HepG2 (cell line): Measurements from ENCODE around the gene OSBPL5. TPM values are rescaled to one million over a fixed set of nuclear protein-coding genes. Genes with fewer than 3 reads are reported as not detected.

Source experiments
- ARNT2 ChIP-seq: sonication (generic); formaldehyde crosslinking; IDR thresholded peaks from 2 replicates; pipeline ENCODE4 v1.8.0; 2022; ENCODE audit warnings: mild to moderate bottlenecking, low read depth, missing genetic modification reagents, moderate library complexity
- BATF2 ChIP-seq: sonication (generic); formaldehyde crosslinking; IDR thresholded peaks from 2 replicates; pipeline ENCODE4 v1.8.0; 2022; ENCODE audit warnings: mild to moderate bottlenecking, missing genetic modification reagents, moderate library complexity
- FLYWCH1 ChIP-seq: sonication (generic); formaldehyde crosslinking; IDR thresholded peaks from 2 replicates; pipeline ENCODE4 v1.8.1; 2023; ENCODE audit warnings: mild to moderate bottlenecking, missing genetic modification reagents
- GATAD1 ChIP-seq: IDR thresholded peaks from 2 replicates; pipeline ENCODE4 v1.6.1; 2016; ENCODE audit warnings: missing genetic modification reagents, missing compliant biosample characterization
- GATAD2A ChIP-seq: IDR thresholded peaks from 2 replicates; pipeline ENCODE4 v1.6.1; 2016
- HMG20B ChIP-seq: conservative IDR thresholded peaks from 2 replicates; pipeline ENCODE4 v1.6.1; 2016; ENCODE audit warnings: missing genetic modification reagents, missing compliant biosample characterization
- HNF4A ChIP-seq: sonication (generic); formaldehyde crosslinking; IDR thresholded peaks from 2 replicates; pipeline ENCODE4 v1.4.0; 2020; ENCODE audit warnings: missing genetic modification reagents
- HNF4G ChIP-seq, 2 experiments: sonication (generic) in 1 of 2; formaldehyde crosslinking in 1 of 2; IDR thresholded peaks; 2 replicates each; pipeline versions ENCODE4 v1.4.0 to v1.6.1; 2011 to 2020; ENCODE audit warnings: borderline replicate concordance in 2 of 2, low read depth in 2 of 2, mild to moderate bottlenecking in 2 of 2, low read length in 1 of 2, missing genetic modification reagents in 1 of 2, moderate library complexity in 1 of 2
- IKZF4 ChIP-seq: sonication (generic); formaldehyde crosslinking; IDR thresholded peaks from 2 replicates; pipeline ENCODE4 v1.5.1; 2020; ENCODE audit warnings: borderline replicate concordance, mild to moderate bottlenecking, low read depth, missing genetic modification reagents; ENCODE audit errors: not compliant biosample characterization
- MAZ ChIP-seq, 2 experiments: sonication (generic) in 1 of 2; formaldehyde crosslinking in 1 of 2; IDR thresholded peaks; 2 replicates each; pipeline versions ENCODE4 v1.5.0 to v1.6.1; 2012 to 2020; ENCODE audit warnings: low read depth in 2 of 2, mild to moderate bottlenecking in 2 of 2, borderline replicate concordance in 1 of 2, improper control_type of control experiment in 1 of 2, low read length in 1 of 2, missing genetic modification reagents in 1 of 2, moderate library complexity in 1 of 2
- SAP130 ChIP-seq: IDR thresholded peaks from 2 replicates; pipeline ENCODE4 v1.6.1; 2016; ENCODE audit warnings: low read depth
- SMAD1 ChIP-seq: sonication (generic); formaldehyde crosslinking; IDR thresholded peaks from 2 replicates; pipeline ENCODE4 v1.4.0; 2020; ENCODE audit warnings: missing genetic modification reagents, low read depth, mild to moderate bottlenecking, borderline replicate concordance
- SOX5 ChIP-seq: IDR thresholded peaks from 2 replicates; pipeline ENCODE4 v1.6.1; 2016; ENCODE audit warnings: borderline replicate concordance
- ZNF10 ChIP-seq: sonication (generic); formaldehyde crosslinking; IDR thresholded peaks from 2 replicates; pipeline ENCODE4 v1.4.0; 2020; ENCODE audit warnings: mild to moderate bottlenecking, low read depth, missing genetic modification reagents, borderline replicate concordance
- ZNF552 ChIP-seq: sonication (generic); formaldehyde crosslinking; IDR thresholded peaks from 2 replicates; pipeline ENCODE4 v1.9.0; 2022; ENCODE audit warnings: missing genetic modification reagents, mild to moderate bottlenecking, borderline replicate concordance
- ZNF687 ChIP-seq: sonication (generic); formaldehyde crosslinking; IDR thresholded peaks from 2 replicates; pipeline ENCODE4 v1.5.1; 2020; ENCODE audit warnings: mild to moderate bottlenecking, missing genetic modification reagents, moderate library complexity
- polyA plus RNA-seq, 8 experiments: library from polyadenylated mRNA; depleted of rRNA in 3 of 8; stranded (reverse) in 7 of 8; unstranded in 1 of 8; fragments of >200 nt; fragmentation: Illumina TruSeq in 4 of 8; extraction: Trizol in 4 of 8; gene quantifications; 2 replicates each; pipeline versions ENCODE4 v1.2.1 to v1.2.3, GENCODE V29; 2011 to 2016; ENCODE audit warnings: low read depth in 4 of 8, missing spikeins in 1 of 8, mixed read lengths in 1 of 8; ENCODE audit not compliant: insufficient read depth in 1 of 8
- total RNA-seq, 5 experiments: library from RNA; depleted of rRNA; stranded (reverse); fragments of >200 nt; fragmentation: Illumina TruSeq; extraction: Trizol; gene quantifications; 2 replicates each; pipeline ENCODE4 v1.2.3, GENCODE V29; 2016; ENCODE audit warnings: low read depth in 1 of 5
- TF ChIP-seq, protein P1 (sequence below): sonication (generic); formaldehyde crosslinking; IDR thresholded peaks from 2 replicates; pipeline ENCODE4 v1.4.0; 2020; ENCODE audit warnings: missing genetic modification reagents
- TF ChIP-seq, protein P2 (sequence below): sonication (generic); formaldehyde crosslinking; IDR thresholded peaks from 2 replicates; pipeline ENCODE4 v1.4.0; 2020; ENCODE audit warnings: mild to moderate bottlenecking, missing genetic modification reagents

OSBPL5 gene
- total and polyA plus RNA-seq, 2 of the 13 experiments (the other 11 are each of a cell fraction or from before 2014, with no cell fraction given), result not detected

- TF ChIP-seq BATF2 (CRISPR knock-in tag) (no peak), MAZ (IDR thresholded peaks at IDR 0.05; ENCODE audit: borderline replicate concordance, low read depth, low read length) (peak; percentile 17; the same call in 1 of the 2 replicates), MAZ (CRISPR knock-in tag; IDR thresholded peaks at IDR 0.05; ENCODE audit: low read depth) (no peak), ARNT2 (CRISPR knock-in tag) (no peak), HMG20B (no peak), IKZF4 (CRISPR knock-in tag) (no peak), HNF4A (peak; percentile 70), SMAD1 (no peak), FLYWCH1 (CRISPR knock-in tag) (no peak), ZNF10 (CRISPR knock-in tag) (no peak), HNF4G (IDR thresholded peaks at IDR 0.05; ENCODE audit: borderline replicate concordance, low read depth, low read length) (0 out of 2 replicates have a peak, but pooled peaks have one; percentile 12), HNF4G (CRISPR knock-in tag; IDR thresholded peaks at IDR 0.05; ENCODE audit: borderline replicate concordance, low read depth) (no peak), ZNF552 (CRISPR knock-in tag) (no peak), SAP130 (0 out of 2 replicates have a peak, but pooled peaks have one; percentile 22), SOX5 (CRISPR knock-in tag) (no peak), GATAD2A (CRISPR knock-in tag) (peak; percentile 29; the same call in 1 of the 2 replicates), GATAD1 (CRISPR knock-in tag) (no peak), ZNF687 (no peak)
- TF ChIP-seq, protein P1, sequence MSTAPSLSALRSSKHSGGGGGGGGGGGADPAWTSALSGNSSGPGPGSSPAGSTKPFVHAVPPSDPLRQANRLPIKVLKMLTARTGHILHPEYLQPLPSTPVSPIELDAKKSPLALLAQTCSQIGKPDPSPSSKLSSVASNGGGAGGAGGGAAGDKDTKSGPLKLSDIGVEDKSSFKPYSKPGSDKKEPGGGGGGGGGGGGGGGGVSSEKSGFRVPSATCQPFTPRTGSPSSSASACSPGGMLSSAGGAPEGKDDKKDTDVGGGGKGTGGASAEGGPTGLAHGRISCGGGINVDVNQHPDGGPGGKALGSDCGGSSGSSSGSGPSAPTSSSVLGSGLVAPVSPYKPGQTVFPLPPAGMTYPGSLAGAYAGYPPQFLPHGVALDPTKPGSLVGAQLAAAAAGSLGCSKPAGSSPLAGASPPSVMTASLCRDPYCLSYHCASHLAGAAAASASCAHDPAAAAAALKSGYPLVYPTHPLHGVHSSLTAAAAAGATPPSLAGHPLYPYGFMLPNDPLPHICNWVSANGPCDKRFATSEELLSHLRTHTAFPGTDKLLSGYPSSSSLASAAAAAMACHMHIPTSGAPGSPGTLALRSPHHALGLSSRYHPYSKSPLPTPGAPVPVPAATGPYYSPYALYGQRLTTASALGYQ, result no peak
- TF ChIP-seq, protein P2, sequence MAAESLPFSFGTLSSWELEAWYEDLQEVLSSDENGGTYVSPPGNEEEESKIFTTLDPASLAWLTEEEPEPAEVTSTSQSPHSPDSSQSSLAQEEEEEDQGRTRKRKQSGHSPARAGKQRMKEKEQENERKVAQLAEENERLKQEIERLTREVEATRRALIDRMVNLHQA (CRISPR knock-in tag), result no peak
These were observed 78.4 kb downstream of the OSBPL5 start (continued) for GRCh38 chr11:3086671-3087150.
